ENCODE measurements around the gene FGF12. TPM values are rescaled to one million over a fixed set of nuclear protein-coding genes. Genes with fewer than 3 reads are reported as not detected.

FGF12 gene
- total RNA-seq, 1 experiment from 2014 or later = not detected

DNA sequence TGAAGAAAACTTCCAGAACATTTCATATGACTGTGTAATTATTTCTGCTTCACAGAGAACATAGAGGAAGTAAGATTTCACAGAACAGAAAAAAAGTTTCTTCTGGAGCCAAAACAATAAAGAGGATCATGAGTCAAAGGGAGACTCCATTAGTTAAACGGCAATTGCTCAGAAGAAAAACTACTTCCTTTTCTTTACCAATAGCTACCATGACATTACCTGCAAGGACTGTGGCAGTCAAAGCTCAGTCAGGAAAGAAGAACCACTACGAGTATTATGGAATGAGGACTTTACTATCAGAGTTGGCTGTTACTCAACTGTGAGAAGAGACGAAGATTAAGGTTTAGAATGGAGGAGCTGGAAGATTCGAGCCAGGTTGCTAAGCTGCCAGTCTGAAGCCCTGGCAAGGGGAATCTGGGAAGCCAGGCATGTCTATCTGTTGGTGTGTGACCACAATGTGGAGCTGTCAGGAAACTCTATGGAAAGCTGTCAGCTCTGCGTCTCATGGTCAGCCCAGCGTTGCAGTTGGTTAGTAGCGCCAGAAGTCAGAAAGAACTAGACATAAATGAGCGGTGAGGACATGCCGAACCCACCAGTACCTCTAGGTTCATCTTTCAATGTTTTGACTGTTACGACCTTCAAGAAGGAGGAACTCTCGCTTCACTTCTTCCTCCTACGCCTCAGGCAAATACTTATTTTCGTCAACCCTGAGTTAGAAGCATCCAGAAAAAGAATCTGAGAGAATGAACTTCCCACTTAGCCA, 604.3 kb downstream of the FGF12 start:
- DNase-seq (ENCODE audit: low read depth) = no peak

DNA sequence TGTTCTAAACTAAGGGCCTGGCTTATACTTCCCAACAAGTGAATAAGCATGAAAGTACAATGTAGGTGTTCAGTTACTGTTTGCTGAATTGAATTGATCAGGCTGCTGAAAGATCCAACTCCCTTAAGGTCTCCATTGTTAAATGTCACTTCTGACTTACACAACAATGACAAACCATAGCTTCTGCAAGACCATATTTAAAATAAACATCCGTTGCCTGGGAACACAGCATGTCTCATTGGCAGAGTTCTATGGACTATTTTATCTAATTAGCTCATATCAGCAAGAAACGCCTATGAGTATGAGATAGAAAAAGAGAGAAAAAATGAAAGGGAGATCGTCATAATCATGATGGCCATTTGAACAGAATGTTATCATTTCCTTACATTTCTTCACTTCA, 605.4 kb downstream of the FGF12 start:
- no peak for DNase-seq (ENCODE audit: low read depth)

DNA sequence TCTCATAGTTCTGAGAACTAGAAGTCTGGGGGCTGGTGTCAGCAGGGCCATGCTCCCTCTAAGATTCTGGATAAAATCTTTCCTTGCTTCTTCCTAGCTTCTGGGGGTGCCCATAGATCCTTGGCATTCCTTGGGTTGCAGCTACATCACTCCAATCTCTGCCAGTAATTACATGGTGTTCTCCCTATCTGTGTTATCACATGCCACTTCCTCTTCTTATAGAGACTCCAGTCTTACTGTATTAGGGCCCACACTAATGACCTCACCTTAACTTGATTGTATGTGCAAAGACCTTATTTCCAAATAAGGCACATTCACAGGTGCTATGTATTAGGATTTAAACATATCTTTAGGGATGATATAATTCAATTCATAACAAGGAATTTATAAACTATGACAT, 618.5 kb downstream of the FGF12 start:
- DNase-seq (ENCODE audit: low read depth) = no peak

DNA sequence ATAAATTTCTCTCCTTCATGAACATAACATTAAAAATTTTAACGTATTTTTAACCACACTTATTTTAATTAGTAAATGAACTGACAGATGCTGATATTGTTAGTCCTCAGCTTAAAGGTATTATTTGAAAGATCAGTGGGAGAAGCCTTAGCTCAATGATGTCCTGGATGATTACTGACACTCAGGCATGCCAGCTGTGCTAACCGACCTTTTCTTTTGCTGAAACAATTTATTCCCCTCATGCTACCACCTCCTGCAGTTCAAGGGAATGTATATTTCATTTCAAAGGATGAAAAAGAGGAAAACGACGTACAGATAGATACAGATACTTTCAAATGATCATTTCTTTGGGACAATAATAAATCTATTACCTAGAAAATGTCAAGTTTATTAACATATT, 620.8 kb downstream of the FGF12 start:
- no peak for DNase-seq (ENCODE audit: low read depth)

DNA sequence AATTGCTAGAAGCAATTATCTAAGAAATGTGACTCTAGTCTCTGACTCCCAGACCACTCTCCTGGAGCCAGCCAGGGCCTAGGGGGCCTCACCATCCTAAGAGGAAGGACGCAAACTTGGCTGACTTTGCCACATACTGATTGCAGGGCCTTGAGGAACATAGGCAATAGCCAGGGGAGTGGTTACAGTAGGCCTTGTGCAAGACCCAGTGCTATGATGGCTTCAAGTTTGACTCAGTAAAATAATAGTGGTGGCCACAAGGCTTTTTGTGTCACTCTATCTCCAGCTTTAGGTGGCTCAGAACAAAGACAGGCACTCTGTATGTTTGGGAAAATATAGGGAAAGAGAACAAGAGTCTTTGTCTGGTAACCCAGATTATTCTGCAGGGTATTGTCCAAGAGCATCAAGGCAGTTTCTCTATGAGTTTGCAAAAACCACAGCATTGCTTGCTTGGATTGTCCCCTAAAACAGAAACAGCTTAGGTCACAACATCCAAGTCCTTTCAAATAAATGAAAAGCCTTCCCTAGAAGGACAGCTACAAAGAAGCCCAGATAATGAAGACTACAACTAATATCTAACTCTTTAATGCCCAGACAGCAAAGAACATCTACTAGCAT, 634.8 kb downstream of the FGF12 start:
- DNase-seq (ENCODE audit: low read depth) = no peak

DNA sequence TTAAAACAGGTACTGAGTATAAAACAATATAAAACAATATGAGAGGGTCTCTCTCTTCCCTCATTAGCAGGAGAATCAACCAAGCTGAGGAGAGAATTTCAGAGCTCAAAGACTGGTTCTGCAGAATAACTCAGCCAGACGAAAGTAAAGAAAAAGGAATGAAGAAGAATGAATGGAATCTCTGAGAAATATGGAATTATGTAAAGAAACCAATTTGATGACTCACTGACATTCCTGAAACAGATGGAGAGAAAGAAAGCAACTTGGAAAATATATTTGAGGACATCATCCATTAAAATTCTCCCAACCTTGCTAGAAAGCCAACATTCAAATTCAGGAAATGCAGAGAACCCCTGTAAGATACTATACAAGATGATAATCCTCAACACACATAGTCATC, 635.5 kb downstream of the FGF12 start:
- peak; percentile 44 for DNase-seq (ENCODE audit: low read depth)

DNA sequence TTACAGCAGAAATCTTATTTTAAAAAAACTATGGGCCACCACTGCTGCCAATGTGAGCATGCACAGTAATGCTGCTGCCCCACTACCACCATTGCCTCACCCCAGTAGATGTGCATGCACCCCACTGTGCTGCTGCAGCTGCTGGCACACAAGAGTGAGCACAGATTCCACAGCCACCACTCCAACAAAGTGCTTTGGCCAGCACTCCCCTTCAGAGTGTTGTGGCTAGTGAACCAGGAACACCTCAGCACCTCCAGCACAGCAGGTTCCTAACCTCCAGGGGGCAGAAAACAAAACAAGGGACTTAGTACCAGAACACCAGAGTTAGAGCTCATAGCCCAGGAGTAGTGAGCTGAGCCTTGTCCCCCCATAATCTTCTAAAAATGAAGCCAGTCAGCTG, 636.8 kb downstream of the FGF12 start:
- DNase-seq (ENCODE audit: low read depth) = peak; percentile 1

Other genes starting within 250 kb of the FGF12 start
- gene MB21D2, start 190.3 kb upstream of the FGF12 start, total RNA-seq (2014; rRNA removed) = 10.0 and 11.0 TPM in 2 replicates